ENCODE measurements around the gene NEDD4L.

Gene NEDD4L

DNA sequence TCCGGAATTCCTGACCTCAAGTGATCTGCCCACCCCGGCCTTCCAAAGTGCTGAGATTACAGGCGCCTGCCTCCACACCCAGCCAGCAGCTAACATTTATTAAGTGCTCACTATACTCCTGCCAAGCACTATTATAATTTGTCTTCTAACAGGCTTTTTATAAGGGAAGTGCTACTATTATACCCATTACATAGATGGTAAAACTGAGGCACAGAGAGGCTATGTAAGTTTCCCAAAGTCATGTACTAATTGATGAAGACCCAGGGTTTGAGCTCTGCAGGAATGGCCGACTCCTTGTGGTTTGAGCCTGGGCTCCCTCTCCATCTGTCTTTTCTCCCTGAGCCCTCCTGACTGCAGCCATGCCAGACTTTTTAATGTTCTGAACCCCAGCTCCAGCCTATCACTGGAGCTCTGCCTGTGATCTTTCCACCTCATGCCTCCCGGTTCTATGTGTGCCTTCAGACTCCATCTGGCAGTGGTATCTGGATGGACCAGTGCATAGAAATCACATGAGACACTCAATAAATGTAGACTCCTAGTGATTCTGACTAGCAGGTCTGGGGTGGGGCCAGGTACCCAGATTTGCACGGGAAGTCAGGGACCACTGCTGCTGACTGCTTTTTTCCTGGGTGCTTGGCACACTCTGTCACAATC is 197.1 kb downstream of the NEDD4L start:
- no peak for TF ChIP-seq ZNF274 (IDR thresholded peaks at IDR 0.05; ENCODE audit: low read depth, low read length)

DNA sequence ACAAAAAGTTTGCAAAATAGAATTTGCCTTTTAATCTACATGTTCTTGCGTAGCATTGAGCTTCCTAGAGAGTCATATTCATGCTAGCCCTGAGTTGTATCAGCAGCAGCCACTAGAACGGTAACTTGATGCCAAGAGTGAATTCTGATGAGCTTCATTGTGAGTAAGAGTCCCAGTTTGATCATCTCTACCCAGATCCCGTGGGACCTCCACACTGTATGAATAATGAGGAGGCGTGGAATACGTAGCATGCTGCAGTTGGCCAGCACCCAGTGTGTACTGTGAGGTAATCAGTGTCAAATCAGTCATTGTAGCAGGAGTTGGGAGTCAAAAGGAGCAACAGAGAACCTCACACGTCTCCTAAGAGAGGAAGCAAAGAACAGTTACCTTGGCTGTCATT is 197.9 kb downstream of the NEDD4L start:
- no peak for TF ChIP-seq ZNF274 (IDR thresholded peaks at IDR 0.05; ENCODE audit: low read depth, low read length)
- no peak overlapping the region for H3K4me3 ChIP-seq (ENCODE audit: low read length)

More for the DNA sequence above, 197.1 kb downstream of the NEDD4L start:
- no peak overlapping the region for H3K4me3 ChIP-seq (ENCODE audit: low read length)

DNA sequence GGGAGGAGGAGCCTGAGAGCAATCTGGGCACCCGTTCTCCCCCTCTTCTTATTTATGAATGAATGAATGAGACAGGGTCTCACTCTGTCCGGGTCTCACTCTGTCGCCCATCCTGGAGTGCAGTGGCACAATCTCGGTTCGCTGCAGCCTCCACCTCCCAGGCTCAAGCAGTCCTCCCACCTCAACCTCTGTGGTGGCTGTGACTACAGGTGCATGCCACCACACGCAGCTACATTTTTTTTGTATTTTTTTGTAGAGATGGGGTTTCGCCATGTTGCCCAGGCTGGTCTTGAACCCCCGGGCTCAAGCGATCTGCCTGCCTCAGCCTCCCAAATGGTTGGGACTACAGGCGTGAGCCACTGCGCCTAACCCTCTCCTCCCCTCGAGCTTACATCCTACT is 198.4 kb downstream of the NEDD4L start:
- no peak for TF ChIP-seq ZNF274 (IDR thresholded peaks at IDR 0.05; ENCODE audit: low read depth, low read length)
- H3K4me3 ChIP-seq (ENCODE audit: low read length): no peak overlapping the region

DNA sequence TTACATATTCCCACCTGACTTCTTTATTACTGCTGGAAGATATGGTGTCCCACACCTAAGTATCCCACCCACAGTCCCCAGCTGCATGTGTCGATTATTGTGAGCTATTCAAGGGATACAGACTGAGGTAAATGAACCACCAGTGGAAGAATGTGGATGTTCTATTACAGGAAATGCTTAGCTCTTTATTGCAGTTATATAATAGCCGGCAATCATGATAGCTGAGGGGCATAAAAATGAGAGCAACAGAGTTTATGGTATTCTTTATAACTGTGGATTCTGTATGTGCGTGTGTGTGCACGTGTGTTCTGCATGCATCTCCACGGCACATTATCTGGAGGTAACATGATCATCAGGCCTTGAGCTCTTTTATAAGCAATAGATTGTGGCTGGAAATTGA is 198.9 kb downstream of the NEDD4L start:
- TF ChIP-seq ZNF274 (IDR thresholded peaks at IDR 0.05; ENCODE audit: low read depth, low read length): no peak
- no peak overlapping the region for H3K4me3 ChIP-seq (ENCODE audit: low read length)

DNA sequence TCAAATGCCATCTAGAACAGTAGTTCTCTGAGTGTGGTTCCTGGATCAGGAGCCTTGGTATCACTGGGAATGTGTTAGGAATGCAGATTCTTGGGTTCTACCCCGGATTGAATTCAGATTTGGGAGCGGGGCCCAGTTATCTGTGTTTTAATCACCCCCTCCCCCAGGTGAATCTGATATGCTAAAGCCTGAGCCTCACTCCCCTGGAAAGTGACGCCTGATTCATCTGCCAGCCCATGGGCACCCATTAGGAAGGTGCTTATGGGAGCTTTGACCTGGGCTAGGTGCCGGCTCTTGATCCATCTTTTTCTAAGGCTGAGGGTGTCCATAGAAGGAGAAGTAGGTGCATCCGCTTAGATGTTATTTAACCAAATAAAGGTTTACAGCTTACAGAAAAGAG is 199.4 kb downstream of the NEDD4L start:
- no peak for TF ChIP-seq ZNF274 (IDR thresholded peaks at IDR 0.05; ENCODE audit: low read depth, low read length)
- no peak overlapping the region for H3K4me3 ChIP-seq (ENCODE audit: low read length)

DNA sequence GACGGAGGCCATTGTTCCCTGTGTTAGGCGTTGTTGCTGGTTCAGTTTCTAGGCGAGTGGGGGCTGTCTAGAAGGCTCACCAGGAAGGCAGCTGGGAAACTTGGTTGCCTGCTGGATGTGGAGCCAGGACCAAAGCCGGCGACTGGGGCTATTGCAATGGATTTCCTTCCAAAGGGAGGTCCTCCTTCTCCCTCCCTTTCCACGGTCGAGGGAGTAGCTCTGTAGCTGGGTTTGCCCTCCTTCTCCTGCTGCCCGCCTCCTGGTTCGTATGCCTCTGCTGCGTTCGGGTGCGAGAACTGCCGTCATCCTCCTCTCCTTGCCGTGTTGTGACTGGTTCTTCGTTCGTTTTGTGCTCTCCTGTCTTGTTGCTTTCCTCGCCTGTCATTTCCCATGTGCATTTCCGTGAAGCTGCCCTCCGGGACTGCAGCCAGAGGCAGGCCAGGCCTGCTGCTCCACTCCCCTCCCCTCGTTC is 203.4 kb downstream of the NEDD4L start:
- no peak overlapping the region for H3K4me3 ChIP-seq (ENCODE audit: low read length)
- TF ChIP-seq ZNF274 (IDR thresholded peaks at IDR 0.05; ENCODE audit: low read depth, low read length): no peak

DNA sequence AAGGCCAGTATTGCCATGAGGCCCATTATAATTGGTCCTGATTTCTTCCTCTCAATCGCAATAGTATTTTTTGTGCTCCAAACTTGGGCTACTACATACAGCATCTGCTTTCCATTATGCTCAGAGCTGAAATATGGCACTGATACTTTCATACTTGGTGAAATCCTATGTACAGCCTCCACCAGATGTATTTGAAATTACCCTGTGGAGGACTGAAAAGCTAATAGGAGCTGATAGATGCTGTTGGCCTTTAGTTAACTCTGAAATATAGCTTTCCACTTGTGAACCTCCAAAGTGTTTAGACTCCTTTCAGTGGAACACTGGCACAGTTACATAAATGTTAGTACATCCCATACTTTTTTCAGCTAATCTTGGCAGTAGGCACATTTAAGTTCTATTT is 205.7 kb downstream of the NEDD4L start:
- no peak overlapping the region for H3K4me3 ChIP-seq (ENCODE audit: low read length)
- TF ChIP-seq ZNF274 (IDR thresholded peaks at IDR 0.05; ENCODE audit: low read depth, low read length): no peak

DNA sequence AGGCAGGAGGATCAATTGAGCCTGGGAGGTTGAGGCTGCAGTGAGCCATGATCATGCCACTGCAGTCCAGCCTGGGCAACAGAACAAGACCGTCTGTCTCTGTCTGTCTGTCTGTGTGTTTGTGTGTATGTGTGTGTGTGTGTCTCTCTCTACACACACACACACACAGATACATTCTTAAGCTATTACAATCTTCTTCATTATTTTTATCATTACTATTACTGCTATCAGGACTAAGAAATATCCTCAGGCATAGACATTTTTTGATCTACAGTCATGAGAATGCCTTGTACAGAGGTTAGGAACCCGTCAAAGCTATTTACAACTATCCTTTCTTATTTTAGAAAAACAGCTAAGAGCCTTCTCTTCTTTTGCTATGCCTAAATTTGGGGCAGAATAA is 207.4 kb downstream of the NEDD4L start:
- no peak overlapping the region for H3K4me3 ChIP-seq (ENCODE audit: low read length)
- no peak for TF ChIP-seq ZNF274 (IDR thresholded peaks at IDR 0.05; ENCODE audit: low read depth, low read length)

DNA sequence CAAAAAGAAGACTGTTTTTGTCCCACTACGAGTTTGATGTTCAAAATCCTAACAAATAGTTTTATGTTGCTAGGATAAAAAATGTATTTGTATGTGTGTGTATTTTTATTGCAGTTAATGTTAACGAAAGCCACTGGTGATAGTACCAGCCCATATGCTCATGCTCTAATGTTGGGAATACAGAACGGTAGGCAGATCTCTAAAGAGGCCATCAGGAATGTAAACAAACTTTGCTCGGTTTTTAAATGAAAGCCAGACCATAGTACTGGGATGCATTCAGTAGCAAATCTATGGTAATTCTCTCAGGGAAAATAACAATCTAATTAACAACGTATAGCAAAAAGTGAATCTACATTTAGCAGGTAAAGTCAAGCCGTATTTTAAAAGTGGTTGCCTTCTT is 208.1 kb downstream of the NEDD4L start:
- H3K4me3 ChIP-seq (ENCODE audit: low read length): no peak overlapping the region
- no peak for TF ChIP-seq ZNF274 (IDR thresholded peaks at IDR 0.05; ENCODE audit: low read depth, low read length)

DNA sequence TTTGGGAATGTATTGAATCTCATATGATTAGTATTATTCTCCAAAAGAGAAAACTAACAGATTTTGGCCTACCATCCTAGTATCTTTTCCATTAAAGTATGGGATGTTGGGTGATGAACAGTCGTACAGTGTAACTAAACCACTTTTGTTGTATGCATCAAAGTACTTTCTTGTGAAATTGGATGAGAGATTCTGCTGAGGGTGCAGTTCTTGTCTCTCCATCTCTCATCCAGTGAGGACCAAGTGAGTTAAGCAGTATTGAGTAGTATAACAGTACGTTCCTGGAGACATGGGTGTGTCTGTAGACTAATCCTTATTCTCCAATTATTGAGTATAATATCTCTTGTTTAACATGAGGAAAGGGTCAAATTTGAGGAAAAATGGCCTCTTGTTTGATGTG is 209.3 kb downstream of the NEDD4L start:
- no peak overlapping the region for H3K4me3 ChIP-seq (ENCODE audit: low read length)
- no peak for TF ChIP-seq ZNF274 (IDR thresholded peaks at IDR 0.05; ENCODE audit: low read depth, low read length)

DNA sequence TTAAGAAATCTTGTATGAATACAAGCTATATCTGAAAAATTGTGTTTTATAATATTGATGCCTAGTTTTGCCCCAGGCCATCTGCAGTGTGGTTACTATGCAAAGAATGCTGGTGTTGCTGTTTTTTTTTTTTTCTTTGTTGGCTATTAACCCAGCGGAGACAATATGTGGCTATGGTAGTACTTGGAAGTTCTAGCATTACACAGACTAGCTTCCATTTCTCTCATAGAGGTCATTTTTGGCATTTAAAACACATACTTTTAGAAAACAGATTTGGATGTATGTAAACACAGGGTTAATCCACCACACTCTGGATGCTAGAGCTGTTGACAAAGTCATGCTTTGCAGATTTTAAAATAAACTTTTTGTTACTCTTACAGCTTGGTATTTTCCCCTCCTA is 209.8 kb downstream of the NEDD4L start:
- H3K4me3 ChIP-seq (ENCODE audit: low read length): no peak overlapping the region
- no peak for TF ChIP-seq ZNF274 (IDR thresholded peaks at IDR 0.05; ENCODE audit: low read depth, low read length)

DNA sequence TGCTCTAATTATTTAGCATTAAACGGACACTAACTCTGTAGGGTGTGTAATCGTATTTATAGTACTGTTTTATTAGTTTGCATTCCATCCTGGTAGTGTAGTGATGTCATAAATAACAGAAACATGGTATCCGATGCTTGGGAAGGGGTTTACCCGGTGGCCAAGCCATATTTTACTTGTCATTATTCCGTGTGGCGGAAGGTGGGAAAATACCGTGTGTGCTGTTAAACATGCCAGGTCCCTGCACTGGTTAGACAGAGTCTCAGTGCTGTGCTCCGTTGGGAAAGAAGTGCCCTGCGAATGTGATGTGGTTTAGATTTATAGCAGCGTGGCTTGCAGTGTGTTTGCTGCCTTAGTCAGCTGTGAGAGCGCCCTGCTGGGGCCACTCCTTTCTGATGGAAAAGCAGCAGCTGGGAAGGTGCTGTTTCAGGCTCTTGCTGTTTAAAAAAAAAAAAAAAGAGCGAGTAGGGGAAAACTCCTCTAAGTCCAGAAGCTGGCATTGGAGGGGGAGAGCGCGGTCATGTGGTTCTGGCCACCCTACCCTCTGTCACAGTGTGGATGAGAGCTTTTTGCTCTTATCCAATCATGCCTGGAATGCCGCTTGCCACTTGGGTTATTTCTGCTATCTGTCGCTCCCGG is 211.0 kb downstream of the NEDD4L start:
- no peak overlapping the region for H3K4me3 ChIP-seq (ENCODE audit: low read length)
- no peak for TF ChIP-seq ZNF274 (IDR thresholded peaks at IDR 0.05; ENCODE audit: low read depth, low read length)

DNA sequence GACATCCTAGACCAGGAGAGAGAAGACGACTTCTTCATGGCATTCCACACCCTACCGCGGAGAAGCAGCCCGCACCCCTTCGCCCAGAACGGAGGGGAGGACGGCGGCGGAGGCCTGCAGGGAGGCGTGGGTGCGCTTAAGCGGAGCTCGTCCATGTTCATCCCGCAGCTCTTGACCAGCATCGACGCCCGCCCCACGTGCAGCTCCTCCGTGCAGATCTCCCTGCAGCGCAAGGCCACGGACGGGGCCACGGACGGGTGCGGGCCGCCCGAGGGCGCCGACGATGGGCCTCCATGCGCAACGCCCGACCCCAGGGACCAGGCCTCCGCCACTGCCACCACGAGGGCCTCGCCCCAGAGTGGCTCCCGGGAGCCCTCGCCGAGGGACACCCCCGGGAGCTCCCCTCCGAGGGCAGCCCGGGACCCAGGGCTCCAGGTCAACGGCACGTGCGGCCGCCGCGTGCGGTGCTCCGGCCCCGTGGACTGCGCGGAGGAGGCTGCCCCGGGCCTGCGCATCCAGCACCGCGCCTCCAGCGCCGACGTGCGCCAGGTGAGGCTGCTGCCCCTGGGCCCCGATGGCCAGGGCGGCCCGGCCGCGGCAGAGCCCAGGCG is 211.8 kb downstream of the NEDD4L start:
- no peak overlapping the region for H3K4me3 ChIP-seq (ENCODE audit: low read length)
- TF ChIP-seq ZNF274 (IDR thresholded peaks at IDR 0.05; ENCODE audit: low read depth, low read length): no peak

DNA sequence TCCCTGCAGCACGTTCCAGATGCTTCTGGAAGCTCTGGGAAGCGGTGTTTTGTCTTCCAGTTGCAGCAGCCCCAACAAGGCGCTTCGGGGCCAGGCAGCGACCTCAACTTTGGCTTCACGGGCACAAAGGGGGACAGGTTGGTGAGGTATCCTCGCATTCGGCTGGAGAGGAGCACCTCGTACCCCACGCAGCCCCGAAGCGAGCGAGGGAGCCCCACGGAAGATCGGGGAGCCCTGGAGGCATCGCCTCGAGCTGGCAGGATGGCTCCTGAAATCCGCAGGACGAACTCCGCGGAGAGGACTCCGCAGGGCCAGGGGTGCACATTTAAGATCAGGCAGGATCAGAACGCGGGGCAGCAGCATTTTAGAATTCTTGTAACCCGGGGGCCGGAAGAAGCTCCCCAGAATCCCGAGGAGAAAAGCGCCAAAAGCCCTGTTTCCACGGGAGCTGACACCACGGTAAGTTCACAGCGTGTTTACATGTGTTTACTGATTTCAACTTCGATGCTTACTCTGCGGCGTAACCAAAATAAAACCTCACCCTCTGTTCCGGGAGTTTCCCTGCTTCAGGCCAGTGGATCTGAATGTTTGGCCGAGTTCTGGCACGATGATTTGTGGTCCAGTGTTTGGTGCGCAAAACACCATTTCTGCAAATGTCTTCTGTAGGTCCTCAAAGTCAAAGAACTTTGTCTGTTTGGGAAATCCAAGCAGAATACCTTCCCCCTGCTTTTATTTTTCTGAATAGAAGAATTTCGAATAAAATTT is 212.5 kb downstream of the NEDD4L start:
- TF ChIP-seq ZNF274 (IDR thresholded peaks at IDR 0.05; ENCODE audit: low read depth, low read length): no peak
- H3K4me3 ChIP-seq (ENCODE audit: low read length): no peak overlapping the region

Data from GM08714 (cell line).